BLaER1 (cell line): ENCODE data around the gene DCTD.

Experiments used
- H3K27ac ChIP-seq: shearing (Covaris generic); formaldehyde crosslinking; 2 replicates; pipeline ENCODE4 v1.8.1; 2022
- H3K27me3 ChIP-seq: shearing (Covaris generic); formaldehyde crosslinking; 2 replicates; pipeline ENCODE4 v1.8.1; 2022
- H3K36me3 ChIP-seq: shearing (Covaris generic); formaldehyde crosslinking; 2 replicates; pipeline ENCODE4 v1.8.1; 2022
- H3K4me1 ChIP-seq: shearing (Covaris generic); formaldehyde crosslinking; 2 replicates; pipeline ENCODE4 v1.8.1; 2022
- H3K4me2 ChIP-seq: shearing (Covaris generic); formaldehyde crosslinking; 2 replicates; pipeline ENCODE4 v1.8.1; 2022
- H3K4me3 ChIP-seq: shearing (Covaris generic); formaldehyde crosslinking; 2 replicates; pipeline ENCODE4 v1.8.1; 2022
- H3K9ac ChIP-seq: shearing (Covaris generic); formaldehyde crosslinking; 2 replicates; pipeline ENCODE4 v1.8.1; 2022
- H3K9me3 ChIP-seq: shearing (Covaris generic); formaldehyde crosslinking; 2 replicates; pipeline ENCODE4 v1.8.1; 2022
- H4K20me1 ChIP-seq: shearing (Covaris generic); formaldehyde crosslinking; 2 replicates; pipeline ENCODE4 v1.8.1; 2022
- Cebpa-rat ChIP-seq: shearing (Covaris generic); IDR thresholded peaks from 2 replicates; pipeline ENCODE4 v1.8.1; 2022

Gene DCTD

DNA sequence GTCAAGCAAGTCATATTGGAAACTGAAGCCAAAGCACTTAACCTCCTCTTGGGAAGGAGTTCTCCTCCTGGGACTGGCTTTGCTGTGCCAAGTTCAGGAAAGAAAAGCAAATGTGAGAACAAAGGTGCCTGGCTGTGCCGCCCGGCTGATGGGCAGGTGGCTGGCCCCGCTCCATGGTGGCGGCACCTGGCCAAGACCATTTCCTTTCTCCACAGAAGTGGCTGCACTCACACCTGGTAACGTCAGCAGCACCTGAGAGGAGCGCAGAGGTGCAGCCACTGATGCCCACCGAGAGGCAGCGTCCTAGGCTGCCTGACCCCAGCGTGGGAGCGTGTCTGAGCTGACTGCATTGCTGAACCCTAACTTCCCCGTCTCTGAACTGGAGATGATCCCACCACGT is 54.3 kb downstream of the DCTD start:
- H3K4me3 ChIP-seq: no peak overlapping the region
- H3K9ac ChIP-seq: no peak overlapping the region
- H4K20me1 ChIP-seq: no peaks in the 10 kb centered on the region
- no peaks in the 10 kb centered on the region for H3K9me3 ChIP-seq
- H3K27ac ChIP-seq: no peak overlapping the region
- no peaks in the 10 kb centered on the region for H3K27me3 ChIP-seq
- H3K4me2 ChIP-seq: peak overlapping the region; percentile 69
- no peaks in the 10 kb centered on the region for H3K36me3 ChIP-seq
- peaks cover 59% of the 10 kb centered on the region for H3K4me1 ChIP-seq
- no peak for TF ChIP-seq Cebpa-rat

DNA sequence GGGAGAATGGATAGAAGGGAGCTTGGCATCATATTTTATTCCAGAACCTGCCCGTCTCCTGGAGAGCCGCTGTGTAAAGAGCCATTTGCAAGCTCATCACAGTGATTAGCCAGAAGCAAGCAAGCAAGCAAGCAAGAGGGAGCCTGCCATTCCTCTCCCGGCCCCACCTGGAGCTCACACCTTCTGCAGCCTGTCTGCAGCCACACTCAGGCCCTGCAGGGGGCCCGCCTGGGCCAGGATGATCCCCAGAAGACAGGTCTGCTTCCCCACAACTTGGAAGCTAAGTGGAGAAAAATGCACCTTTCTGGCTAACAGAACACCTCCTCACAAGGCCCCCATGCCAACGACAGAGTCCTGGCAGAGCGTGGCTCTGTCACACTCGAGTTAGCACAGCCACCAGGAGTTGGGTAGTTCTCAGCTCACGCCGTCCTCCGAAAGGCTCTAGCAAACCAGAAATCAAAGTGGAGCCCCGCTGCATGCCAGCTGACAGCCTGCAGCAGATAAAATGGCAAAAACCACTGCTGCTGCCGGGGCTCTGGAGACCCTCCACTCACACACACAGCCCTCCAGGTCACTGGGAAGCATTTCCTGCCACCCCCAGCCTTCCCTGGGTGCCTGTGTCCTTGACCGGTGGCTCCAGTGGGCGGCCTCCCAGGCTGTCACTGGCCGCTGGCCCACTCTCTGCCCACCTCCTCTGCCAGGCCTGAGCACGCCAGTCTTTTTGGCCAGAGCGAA is 54.9 kb downstream of the DCTD start:
- H3K27ac ChIP-seq: no peak overlapping the region
- H3K9me3 ChIP-seq: no peaks in the 10 kb centered on the region
- no peak for TF ChIP-seq Cebpa-rat
- no peaks in the 10 kb centered on the region for H3K27me3 ChIP-seq
- no peaks in the 10 kb centered on the region for H3K36me3 ChIP-seq
- no peaks in the 10 kb centered on the region for H4K20me1 ChIP-seq
- peaks cover 54% of the 10 kb centered on the region for H3K4me1 ChIP-seq
- no peak overlapping the region for H3K4me3 ChIP-seq
- H3K4me2 ChIP-seq: peak overlapping the region; percentile 69
- no peak overlapping the region for H3K9ac ChIP-seq

DNA sequence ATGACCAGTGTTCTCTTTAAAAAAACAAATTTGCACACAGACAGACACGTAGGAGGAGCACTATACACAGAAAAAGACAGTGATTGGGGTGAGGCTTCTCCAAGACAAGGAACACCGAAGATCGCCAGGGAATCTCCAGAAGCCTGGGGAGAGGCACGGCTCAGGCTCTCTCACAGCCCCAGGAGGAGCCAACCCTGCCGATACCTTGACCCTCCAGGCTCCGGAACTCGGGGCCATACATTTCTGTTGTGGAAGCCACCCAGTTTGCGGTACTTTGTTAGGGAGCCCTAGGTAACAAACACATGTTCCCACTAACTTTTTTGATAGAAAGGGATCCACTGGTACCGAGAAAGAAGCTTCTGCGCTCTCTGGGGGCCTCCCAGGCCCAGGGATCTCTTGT is 55.8 kb downstream of the DCTD start:
- H3K9ac ChIP-seq: no peak overlapping the region
- no peaks in the 10 kb centered on the region for H3K36me3 ChIP-seq
- H3K27ac ChIP-seq: no peak overlapping the region
- H3K4me1 ChIP-seq: peaks cover 52% of the 10 kb centered on the region
- H3K9me3 ChIP-seq: no peaks in the 10 kb centered on the region
- H3K27me3 ChIP-seq: no peaks in the 10 kb centered on the region
- H4K20me1 ChIP-seq: no peaks in the 10 kb centered on the region
- no peak overlapping the region for H3K4me3 ChIP-seq
- no peak overlapping the region for H3K4me2 ChIP-seq
- no peak for TF ChIP-seq Cebpa-rat

DNA sequence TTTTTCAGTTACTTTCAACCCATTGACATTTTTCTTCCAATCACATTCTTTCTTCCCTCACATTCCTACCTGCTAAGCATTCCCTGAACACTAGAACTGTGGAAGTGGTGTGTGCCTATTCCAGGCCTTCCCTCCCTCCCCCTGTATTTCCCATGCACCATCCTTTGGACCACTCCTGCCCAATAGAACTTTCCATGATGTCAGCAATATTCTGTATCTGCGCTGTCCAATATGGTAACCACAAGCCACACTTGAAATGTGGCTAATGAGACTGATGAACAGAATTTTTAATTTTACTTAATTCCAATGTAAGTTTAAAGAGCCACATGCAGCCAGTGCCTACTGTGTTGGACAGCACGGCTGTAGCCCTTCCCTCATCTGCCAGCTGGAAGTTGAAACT is 57.5 kb downstream of the DCTD start:
- Histone ChIP-seq H4K20me1 (no peaks in the 10 kb centered on the region), H3K27ac (no peak overlapping the region), H3K9me3 (no peaks in the 10 kb centered on the region), H3K4me1 (peaks cover 48% of the 10 kb centered on the region), H3K27me3 (no peaks in the 10 kb centered on the region), H3K4me3 (no peak overlapping the region), H3K4me2 (no peak overlapping the region), H3K9ac (no peak overlapping the region), H3K36me3 (no peaks in the 10 kb centered on the region)
- no peak for TF ChIP-seq Cebpa-rat

GRCh38 chr4:182858711-182859110 is 58.5 kb downstream of the DCTD start:
- H3K4me2 ChIP-seq: no peak overlapping the region
- H3K27ac ChIP-seq: no peak overlapping the region
- no peaks in the 10 kb centered on the region for H3K9me3 ChIP-seq
- H4K20me1 ChIP-seq: no peaks in the 10 kb centered on the region
- no peak overlapping the region for H3K4me3 ChIP-seq
- H3K27me3 ChIP-seq: no peaks in the 10 kb centered on the region
- no peaks in the 10 kb centered on the region for H3K36me3 ChIP-seq
- no peak overlapping the region for H3K9ac ChIP-seq
- no peak for TF ChIP-seq Cebpa-rat
- peaks cover 38% of the 10 kb centered on the region for H3K4me1 ChIP-seq

- TF ChIP-seq Cebpa-rat: no peak
- no peaks in the 10 kb centered on the region for H4K20me1 ChIP-seq
- no peaks in the 10 kb centered on the region for H3K27me3 ChIP-seq
Measured at GRCh38 chr4:182856862-182857261, 60.3 kb downstream of the DCTD start.

DNA sequence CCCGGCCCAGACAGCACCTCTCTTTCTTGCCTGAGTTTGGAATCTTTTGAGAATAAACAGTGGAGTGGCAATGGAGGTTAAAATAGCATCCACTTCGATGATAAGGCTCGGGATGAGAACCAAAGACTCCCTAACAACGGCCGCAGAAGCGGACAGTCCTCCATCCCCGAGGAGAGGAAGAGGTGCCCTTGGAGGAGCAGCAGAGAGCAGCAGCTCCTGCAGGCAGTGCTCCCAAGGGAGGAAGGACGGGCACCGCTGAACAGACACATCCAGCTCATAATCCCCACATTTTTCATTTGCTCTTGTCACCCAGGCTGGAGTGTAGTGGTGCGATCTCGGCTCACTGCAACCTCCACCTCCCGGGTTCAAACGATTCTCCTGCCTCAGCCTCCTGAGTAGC is 61.3 kb downstream of the DCTD start:
- H3K4me3 ChIP-seq: no peak overlapping the region
- peaks cover 24% of the 10 kb centered on the region for H3K4me1 ChIP-seq
- H4K20me1 ChIP-seq: no peaks in the 10 kb centered on the region
- H3K9ac ChIP-seq: no peak overlapping the region
- H3K27me3 ChIP-seq: no peaks in the 10 kb centered on the region
- peak overlapping the region; percentile 52 for H3K4me2 ChIP-seq
- no peak for TF ChIP-seq Cebpa-rat
- H3K27ac ChIP-seq: no peak overlapping the region
- H3K36me3 ChIP-seq: no peaks in the 10 kb centered on the region
- peaks cover 10% of the 10 kb centered on the region for H3K9me3 ChIP-seq

More at GRCh38 chr4:182856862-182857261, 60.3 kb downstream of the DCTD start:
- no peak overlapping the region for H3K4me3 ChIP-seq
- peaks cover 20% of the 10 kb centered on the region for H3K4me1 ChIP-seq
- no peaks in the 10 kb centered on the region for H3K36me3 ChIP-seq
- H3K27ac ChIP-seq: no peak overlapping the region
- no peak overlapping the region for H3K4me2 ChIP-seq
- peaks cover 10% of the 10 kb centered on the region for H3K9me3 ChIP-seq
- no peak overlapping the region for H3K9ac ChIP-seq

DNA sequence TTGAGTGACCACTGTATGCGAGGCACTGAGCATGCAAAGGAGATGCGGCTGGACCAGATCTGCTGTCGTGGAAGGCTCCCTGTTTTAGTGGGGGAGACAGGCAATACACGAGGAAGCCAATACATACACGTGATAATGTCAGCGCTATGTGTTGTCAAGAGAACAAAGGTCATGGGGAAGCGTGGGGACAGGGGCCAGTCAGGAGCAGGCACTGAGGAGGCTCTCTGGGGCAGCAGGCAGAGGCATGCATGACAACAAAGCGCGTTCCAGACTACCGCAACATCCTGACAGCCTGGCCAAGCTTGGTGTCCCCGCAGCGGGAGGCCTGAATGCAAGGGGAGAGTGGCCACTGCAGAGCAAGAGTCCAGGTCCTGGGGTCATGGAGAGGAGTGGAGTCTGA is 61.9 kb downstream of the DCTD start:
- no peaks in the 10 kb centered on the region for H4K20me1 ChIP-seq
- no peak for TF ChIP-seq Cebpa-rat
- no peaks in the 10 kb centered on the region for H3K36me3 ChIP-seq
- peak overlapping the region; percentile 52 for H3K4me2 ChIP-seq
- H3K27ac ChIP-seq: no peak overlapping the region
- H3K27me3 ChIP-seq: no peaks in the 10 kb centered on the region
- H3K9me3 ChIP-seq: peaks cover 10% of the 10 kb centered on the region
- no peak overlapping the region for H3K4me3 ChIP-seq
- H3K4me1 ChIP-seq: peaks cover 30% of the 10 kb centered on the region
- no peak overlapping the region for H3K9ac ChIP-seq

DNA sequence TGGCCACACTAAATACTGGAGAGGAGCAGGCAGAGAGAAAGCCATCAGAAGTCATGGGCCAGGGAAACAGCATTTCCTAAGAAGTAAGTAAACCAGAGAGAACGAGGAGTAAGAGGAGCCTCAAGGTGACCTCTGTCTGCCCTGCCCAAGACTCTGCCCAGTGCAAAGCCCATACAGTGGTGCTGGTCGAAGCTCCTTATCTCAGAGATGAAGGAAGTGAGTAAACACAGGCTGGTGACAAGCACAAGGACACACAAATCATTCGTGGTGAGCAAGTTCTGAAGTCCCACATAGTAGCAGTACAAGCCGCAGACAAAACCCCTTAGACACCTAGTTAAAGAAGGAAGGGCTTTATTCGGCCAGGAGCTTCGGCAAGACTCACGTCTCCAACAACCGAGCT is 62.7 kb downstream of the DCTD start:
- Histone ChIP-seq H3K9ac (no peak overlapping the region), H3K4me2 (no peak overlapping the region), H3K4me1 (peaks cover 38% of the 10 kb centered on the region), H3K36me3 (no peaks in the 10 kb centered on the region), H4K20me1 (no peaks in the 10 kb centered on the region), H3K4me3 (no peak overlapping the region), H3K27me3 (no peaks in the 10 kb centered on the region), H3K27ac (no peak overlapping the region), H3K9me3 (peaks cover 10% of the 10 kb centered on the region)
- TF ChIP-seq Cebpa-rat: no peak

DNA sequence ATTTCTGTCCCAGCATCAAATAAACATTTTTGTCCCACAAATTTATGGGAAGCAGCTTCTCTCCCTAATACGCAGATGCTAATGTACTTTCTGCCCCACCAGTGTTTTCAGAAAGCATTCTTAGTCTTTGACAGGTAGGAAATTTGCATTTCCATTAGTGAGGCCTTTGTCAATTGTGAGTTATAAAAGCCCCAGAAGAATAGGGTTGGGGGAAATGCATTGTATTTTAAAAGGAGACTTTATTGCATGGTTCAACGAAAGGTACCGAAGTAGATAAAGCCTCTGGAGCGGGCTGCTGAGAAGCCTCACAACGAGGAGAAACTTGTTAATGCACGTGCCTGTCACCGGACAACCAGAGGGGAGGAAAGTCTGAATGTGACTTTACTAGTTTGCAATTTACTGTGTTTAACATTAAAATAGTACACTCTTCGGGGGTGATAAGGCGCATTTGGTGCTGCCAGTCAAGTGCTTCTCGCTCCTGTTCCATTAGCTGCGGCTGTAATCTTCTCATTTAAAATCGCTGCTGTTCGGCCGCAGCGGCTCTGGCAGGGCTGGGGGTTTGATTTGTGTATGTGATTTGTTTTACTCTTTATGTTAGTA is 63.4 kb downstream of the DCTD start:
- Histone ChIP-seq H3K9ac (no peak overlapping the region), H3K9me3 (peaks cover 10% of the 10 kb centered on the region), H3K27ac (no peak overlapping the region), H3K4me2 (no peak overlapping the region), H3K36me3 (no peaks in the 10 kb centered on the region), H3K27me3 (no peaks in the 10 kb centered on the region), H3K4me1 (peaks cover 45% of the 10 kb centered on the region), H4K20me1 (no peaks in the 10 kb centered on the region), H3K4me3 (no peak overlapping the region)
- TF ChIP-seq Cebpa-rat: no peak

DNA sequence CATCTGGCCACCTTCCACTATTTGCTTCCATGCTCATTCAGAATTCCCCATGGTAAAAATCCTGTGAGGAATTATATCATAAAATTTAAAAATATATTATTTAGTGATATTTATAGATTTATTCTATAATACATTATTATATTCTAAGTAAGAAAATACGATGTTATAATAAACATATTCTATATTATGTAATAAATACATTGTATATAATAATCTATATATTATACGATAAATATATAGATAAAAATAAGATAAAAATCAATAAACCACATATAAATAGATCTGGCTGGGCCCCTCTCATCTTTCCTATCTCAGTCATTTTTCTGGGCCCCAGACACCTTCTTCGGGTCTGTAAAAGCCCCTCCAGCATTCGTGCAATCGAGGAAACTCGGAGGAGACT is 68.5 kb downstream of the DCTD start:
- no peak overlapping the region for H3K4me2 ChIP-seq
- H3K27me3 ChIP-seq: no peaks in the 10 kb centered on the region
- H4K20me1 ChIP-seq: no peaks in the 10 kb centered on the region
- H3K4me3 ChIP-seq: no peak overlapping the region
- H3K27ac ChIP-seq: peak overlapping the region; percentile 22; the same call in 1 of the 2 replicates
- TF ChIP-seq Cebpa-rat: no peak
- no peak overlapping the region for H3K9ac ChIP-seq
- H3K9me3 ChIP-seq: peaks cover 10% of the 10 kb centered on the region
- peaks cover 50% of the 10 kb centered on the region for H3K4me1 ChIP-seq
- H3K36me3 ChIP-seq: no peaks in the 10 kb centered on the region
